NCI-H1930 (cell line): Measurements from ENCODE around the gene ARHGAP36.

ENCODE experiments used
- DNase-seq, 2 experiments: peaks; one replicate each; lab custom pipeline; 2025; lab: John Stamatoyannopoulos, UW

The ARHGAP36 gene

GRCh38 chrX:131072871-131073571, 14.9 kb downstream of the ARHGAP36 start:
- no peak for DNase-seq

- DNase-seq: no peak
These were observed 15.5 kb downstream of the ARHGAP36 start for GRCh38 chrX:131073607-131074006.

- no peak for DNase-seq
These were observed 23.9 kb downstream of the ARHGAP36 start for GRCh38 chrX:131081772-131082740.

- DNase-seq: no peak
These were observed 25.5 kb downstream of the ARHGAP36 start for GRCh38 chrX:131083510-131084142.

- DNase-seq: no peak
These were observed 26.0 kb downstream of the ARHGAP36 start for GRCh38 chrX:131084145-131084544.

GRCh38 chrX:131136776-131137175, 78.6 kb downstream of the ARHGAP36 start:
- no peak for DNase-seq

GRCh38 chrX:131139072-131139471, 80.9 kb downstream of the ARHGAP36 start:
- no peak for DNase-seq
